ENCODE data around the gene SPATA13.

- TF ChIP-seq EZH2 (IDR thresholded peaks at IDR 0.05; ENCODE audit: insufficient read depth, poor library complexity, severe bottlenecking) (no peak), EZH2phosphoT487 (IDR thresholded peaks at IDR 0.05; ENCODE audit: insufficient read depth, low read depth) (no peak)
Measured at GRCh38 chr13:24216176-24216575, 55.7 kb downstream of the SPATA13 start.

Data from GM23248 (cell line).